GM18505 (cell line): ENCODE results near the gene DNAJC1.
"Not testable (repeated sequence)": the region's sequence is repeated elsewhere in the genome, so short reads cannot be mapped to it uniquely, and the experiment has no call there.

Experiments used
- ATAC-seq: cut with Tn5 transposase; IDR thresholded peaks from one replicate; pipeline ENCODE4 v1.9.1; 2021; ENCODE audit not compliant: unreplicated experiment
- POLR2A ChIP-seq: IDR thresholded peaks from 4 replicates; pipeline ENCODE4 v1.6.1; 2011; ENCODE audit warnings: borderline replicate concordance; ENCODE audit not compliant: insufficient read depth, insufficient read length; ENCODE audit errors: extremely low read depth

Gene DNAJC1

GRCh38 chr10:21831986-21832820, 171.3 kb downstream of the DNAJC1 start:
- no peak for ATAC-seq
- TF ChIP-seq POLR2A: no peak

DNA sequence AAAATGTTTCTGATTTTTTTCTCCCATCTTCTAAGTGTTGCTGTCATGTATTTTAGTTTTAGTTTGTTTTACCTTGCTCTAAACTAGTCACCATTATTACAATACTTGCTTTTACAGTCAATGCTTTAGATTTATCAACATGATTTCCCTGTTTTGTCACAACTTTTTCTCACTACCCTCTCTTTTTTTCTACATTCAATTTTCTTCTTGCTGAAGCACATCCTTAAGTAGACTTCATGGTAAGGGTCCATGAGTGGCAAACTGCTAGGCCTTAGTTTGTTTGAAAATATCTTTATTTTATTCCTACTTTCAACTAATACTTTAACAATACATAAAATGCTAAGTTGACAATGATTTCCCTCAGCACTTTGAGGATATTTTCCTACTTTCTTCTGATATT, 173.5 kb downstream of the DNAJC1 start:
- TF ChIP-seq POLR2A: no peak
- ATAC-seq: no peak

GRCh38 chr10:21827308-21827707, 176.2 kb downstream of the DNAJC1 start:
- no peak for TF ChIP-seq POLR2A
- ATAC-seq: no peak

DNA sequence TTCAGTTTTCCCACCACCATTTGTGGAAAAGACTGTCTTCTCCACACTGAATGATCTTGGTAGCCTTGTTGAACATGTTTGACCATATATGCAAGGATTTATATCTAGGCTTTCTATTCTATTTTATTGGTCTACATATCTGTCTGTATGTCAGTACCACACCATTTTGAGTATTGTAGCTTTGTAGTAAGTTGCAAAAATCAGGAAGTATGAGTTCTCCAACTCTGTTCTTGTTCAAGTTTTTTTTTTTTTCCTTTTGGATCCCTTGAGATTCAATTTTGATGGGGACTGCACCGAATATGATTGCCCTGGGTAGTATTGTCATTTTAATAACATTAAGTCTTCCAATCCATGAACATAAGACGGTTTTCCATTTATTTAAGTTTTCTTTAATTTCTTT, 176.8 kb downstream of the DNAJC1 start:
- no peak for ATAC-seq
- TF ChIP-seq POLR2A: no peak

- no peak for TF ChIP-seq POLR2A
- ATAC-seq: no peak
Observed at GRCh38 chr10:21825345-21825744, 178.2 kb downstream of the DNAJC1 start.

GRCh38 chr10:21824409-21824808, 179.1 kb downstream of the DNAJC1 start:
- no peak for ATAC-seq
- TF ChIP-seq POLR2A: no peak

DNA sequence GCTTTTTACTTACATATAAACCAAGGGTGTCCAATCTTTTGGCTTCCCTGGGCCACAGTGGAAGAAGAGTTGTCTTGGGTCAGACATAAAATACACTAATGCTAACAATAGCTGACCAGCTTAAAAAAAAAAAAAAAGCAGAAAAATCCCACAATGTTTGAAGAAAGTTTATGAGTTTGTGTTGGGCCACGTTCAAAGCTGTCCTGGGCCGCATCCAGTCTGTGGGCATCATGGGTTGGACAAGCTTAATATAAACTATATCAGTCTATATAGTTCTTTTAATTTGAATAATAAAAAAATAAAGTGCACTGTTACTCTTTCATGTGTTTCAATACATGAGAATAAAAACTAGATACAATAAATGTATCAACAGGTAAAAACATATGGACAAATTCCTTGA, 179.9 kb downstream of the DNAJC1 start:
- no peak for ATAC-seq
- no peak for TF ChIP-seq POLR2A

GRCh38 chr10:21822273-21822672, 181.3 kb downstream of the DNAJC1 start:
- ATAC-seq: not testable (repeated sequence)

- no peak for ATAC-seq
- TF ChIP-seq POLR2A: no peak
Observed at GRCh38 chr10:21820952-21821351, 182.6 kb downstream of the DNAJC1 start.

GRCh38 chr10:21818416-21818815, 185.1 kb downstream of the DNAJC1 start:
- ATAC-seq: not testable (repeated sequence)

- no peak for ATAC-seq
- no peak for TF ChIP-seq POLR2A
Observed at GRCh38 chr10:21814866-21815265, 188.7 kb downstream of the DNAJC1 start.

- no peak for TF ChIP-seq POLR2A
- ATAC-seq: no peak
Observed at GRCh38 chr10:21813946-21814345, 189.6 kb downstream of the DNAJC1 start.

- no peak for TF ChIP-seq POLR2A
- no peak for ATAC-seq
Observed at GRCh38 chr10:21811245-21811585, 192.3 kb downstream of the DNAJC1 start.

- no peak for ATAC-seq
- TF ChIP-seq POLR2A: no peak
Observed at GRCh38 chr10:21810582-21811244, 192.8 kb downstream of the DNAJC1 start.

GRCh38 chr10:21808550-21808949, 195.0 kb downstream of the DNAJC1 start:
- TF ChIP-seq POLR2A: no peak

DNA sequence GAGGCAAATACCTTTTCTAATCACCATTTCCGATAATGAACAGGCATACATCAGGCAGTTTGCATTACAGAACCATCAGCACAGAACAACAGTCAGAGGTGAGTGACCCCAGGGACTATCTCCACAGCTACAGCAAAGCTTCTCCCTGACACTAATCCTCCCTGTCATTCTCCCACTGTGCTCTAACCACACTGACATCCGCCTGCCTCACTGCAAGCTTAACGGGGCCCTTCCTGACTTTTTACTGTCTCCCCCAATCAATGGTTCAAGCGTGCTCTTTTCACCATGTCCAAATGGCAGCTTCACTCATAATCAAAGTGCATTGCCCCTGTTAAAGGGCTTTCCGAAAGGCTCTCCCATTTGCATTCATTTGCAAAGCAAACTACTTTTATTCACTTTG, 196.3 kb downstream of the DNAJC1 start:
- no peak for ATAC-seq
- TF ChIP-seq POLR2A: no peak

More at GRCh38 chr10:21808550-21808949, 195.0 kb downstream of the DNAJC1 start:
- ATAC-seq: no peak
